ENCODE measurements around the gene SLC52A3.

The SLC52A3 gene

GRCh38 chr20:711576-711975, 56.7 kb downstream of the SLC52A3 start:
- no peaks in the 10 kb centered on the region for H3K4me1 Mint-ChIP-seq
- no peak overlapping the region for H3K27ac Mint-ChIP-seq
- no peaks in the 10 kb centered on the region for H3K36me3 Mint-ChIP-seq
- CTCF ChIA-PET: no interaction called here
- H3K9me3 Mint-ChIP-seq: peaks cover 4% of the 10 kb centered on the region
- no peak for DNase-seq
- H3K4me3 Mint-ChIP-seq: no peak overlapping the region
- peaks cover 38% of the 10 kb centered on the region for H3K27me3 Mint-ChIP-seq

- Mint-ChIP-seq H3K9me3 (peaks cover 4% of the 10 kb centered on the region), H3K4me1 (no peaks in the 10 kb centered on the region), H3K4me3 (no peak overlapping the region), H3K27ac (no peak overlapping the region), H3K36me3 (no peaks in the 10 kb centered on the region), H3K27me3 (peaks cover 35% of the 10 kb centered on the region)
- CTCF ChIA-PET: no interaction called here
- no peak for DNase-seq
Observed at GRCh38 chr20:710780-711450, 57.4 kb downstream of the SLC52A3 start.

Data from activated naive CD4-positive, alpha-beta T cell treated with anti-CD3 and anti-CD28 coated beads, Interleukin-2, amount 10 ng/mL, durations not matched to agents 7 days and 5 days (primary cell).